Right cardiac atrium (tissue), 5 donors: ENCODE measurements around the gene PHRF1. TPM values are rescaled to one million over a fixed set of nuclear protein-coding genes. Genes with fewer than 3 reads are reported as not detected.
"Not testable (repeated sequence)": the region's sequence is repeated elsewhere in the genome, so short reads cannot be mapped to it uniquely, and the experiment has no call there.

Source experiments
- ATAC-seq, 2 donors: fragments of 200-7000 bp; cut with Tn5 transposase; one replicate each; pipeline versions ENCODE4 v1.8.0 to v1.9.1; 2020; ENCODE audit warnings: moderate library complexity in 2 of 2, mild to moderate bottlenecking in 1 of 2
- DNase-seq, 3 donors: peaks; one replicate each; pipeline ENCODE4 v3.0.0-alpha.2; 2020
- H3K27ac ChIP-seq: one replicate; pipeline ENCODE4 v1.5.1; 2013; ENCODE audit warnings: mild to moderate bottlenecking, low read length, control low read depth, moderate library complexity
- H3K27me3 ChIP-seq: one replicate; pipeline ENCODE4 v1.6.1; 2013; ENCODE audit not compliant: control insufficient read depth, insufficient read depth
- H3K4me1 ChIP-seq: one replicate; pipeline ENCODE4 v1.6.1; 2013; ENCODE audit warnings: low read length; ENCODE audit not compliant: control insufficient read depth, insufficient read depth
- H3K4me3 ChIP-seq: one replicate; pipeline ENCODE4 v1.5.1; 2013; ENCODE audit warnings: low read length, control low read depth
- H3K9me3 ChIP-seq: one replicate; pipeline ENCODE4 v1.6.1; 2013; ENCODE audit warnings: low read length; ENCODE audit not compliant: control insufficient read depth
- WGBS: extraction: QIAGEN DNeasy Blood & Tissue Kit; methylation state at CpG from one replicate; pipeline ENCODE4 v1.1.7; 2013; 5-methylcytosine and 5-hydroxymethylcytosine counted together
- intact Hi-C, 4 donors: fragments of 100-400 bp; cut with DNase I; formaldehyde crosslinking; loops; one replicate each; pipeline versions ENCODE4 v1.11.0 to v1.14.0; 2022 to 2023
- polyA plus RNA-seq: library from polyadenylated mRNA; stranded (reverse); fragments of 200-250 nt; gene quantifications from one replicate; pipeline ENCODE4 v1.2.3, GENCODE V29; 2013
- total RNA-seq, 4 donors: library from RNA; stranded (reverse); fragmentation: NEBNext Ultra II Directional; extraction: Animal tissue kit (Norgen Biotek cat#: 25700); gene quantifications; one replicate each; pipeline ENCODE4 v1.2.1, GENCODE V29; 2021
- donor health status: healthy with polysubstance abuse.
- donor health status: DM: no; HTN: yes; CAD: no.
- donor health status: DM: no; HTN: no; CAD: no.
- donor health status: DM: no; HTN: yes; CAD: no; lungs with severe emphysema.
- donor health status: DM: yes; HTN: yes; CAD: no.

Gene PHRF1
- total and polyA plus RNA-seq, 5 donors = 17.0 to 20.8 (median 19.9) TPM

- 19% methylated on average over 41 of the region's 41 CpGs for WGBS
- peak overlapping the region; percentile 53 for H3K27ac ChIP-seq
- intact Hi-C loops = no loop called here
Observed at GRCh38 chr11:567629-568292, 8.5 kb upstream of the PHRF1 start.

GRCh38 chr11:568306-569157 is 7.7 kb upstream of the PHRF1 start:
- H3K27ac ChIP-seq = peak overlapping the region; percentile 99
- peak overlapping the region; percentile 69 for H3K4me3 ChIP-seq
- H3K9me3 ChIP-seq = no peaks in the 10 kb centered on the region
- intact Hi-C loops = no loop called here
- under 1% methylated on average over 123 of the region's 123 CpGs for WGBS
- peaks cover 3% of the 10 kb centered on the region for H3K4me1 ChIP-seq
- H3K27me3 ChIP-seq = no peaks in the 10 kb centered on the region
- DNase-seq (peak; percentile 95 to 98 (median 98)), ATAC-seq (peak; percentile 89 to 92)

More at GRCh38 chr11:567629-568292, 8.5 kb upstream of the PHRF1 start:
- Histone ChIP-seq H3K27me3 (no peaks in the 10 kb centered on the region), H3K9me3 (no peaks in the 10 kb centered on the region), H3K4me3 (peak overlapping the region; percentile 69), H3K4me1 (peaks cover 3% of the 10 kb centered on the region)
- ATAC-seq = peak; percentile 9 to 17
- DNase-seq = peak in 1 of 3 donors; percentile 51

- peak; percentile 18 to 44 for ATAC-seq
- intact Hi-C loops = no loop called here
- peak; percentile 77 to 90 (median 89) for DNase-seq
Observed at GRCh38 chr11:569158-569885, 6.9 kb upstream of the PHRF1 start.

GRCh38 chr11:571802-572185 is 4.5 kb upstream of the PHRF1 start:
- H3K27ac ChIP-seq = no peak overlapping the region
- ATAC-seq = no peak
- H3K9me3 ChIP-seq = no peaks in the 10 kb centered on the region

More at GRCh38 chr11:569158-569885, 6.9 kb upstream of the PHRF1 start:
- 25% methylated on average over 36 of the region's 36 CpGs for whole genome bisulfite sequencing
- Histone ChIP-seq H3K4me3 (peak overlapping the region; percentile 69), H3K27ac (peak overlapping the region; percentile 99), H3K4me1 (peaks cover 3% of the 10 kb centered on the region), H3K27me3 (no peaks in the 10 kb centered on the region), H3K9me3 (no peaks in the 10 kb centered on the region)

GRCh38 chr11:573146-573759 is 3.0 kb upstream of the PHRF1 start:
- no peaks in the 10 kb centered on the region for H3K9me3 ChIP-seq
- no peak overlapping the region for H3K27ac ChIP-seq
- WGBS = 89% methylated on average over 16 of the region's 16 CpGs
- ATAC-seq (no peak), DNase-seq (peak in 1 of 3 donors; percentile 55)
- intact Hi-C loops = no loop called here
- no peak overlapping the region for H3K4me3 ChIP-seq
- H3K27me3 ChIP-seq = no peaks in the 10 kb centered on the region
- H3K4me1 ChIP-seq = peaks cover 14% of the 10 kb centered on the region

More at GRCh38 chr11:571802-572185, 4.5 kb upstream of the PHRF1 start:
- no peak overlapping the region for H3K4me3 ChIP-seq
- H3K27me3 ChIP-seq = no peaks in the 10 kb centered on the region
- intact Hi-C loops = no loop called here
- WGBS = 68% methylated on average over 8 of the region's 8 CpGs
- DNase-seq = no peak
- H3K4me1 ChIP-seq = peaks cover 3% of the 10 kb centered on the region

- DNase-seq = peak in 1 of 3 donors; percentile 40
- intact Hi-C loops, H3K9me3 ChIP-seq, H3K27me3 ChIP-seq, H3K27ac ChIP-seq, ATAC-seq: not testable (repeated sequence)
- WGBS = 57% methylated on average over 14 of the region's 14 CpGs
- Histone ChIP-seq H3K4me3 (peak overlapping the region; percentile 31), H3K4me1 (peaks cover 18% of the 10 kb centered on the region)
Observed at GRCh38 chr11:574031-574570, 2.2 kb upstream of the PHRF1 start.

- H3K27me3 ChIP-seq = no peaks in the 10 kb centered on the region
- DNase-seq (peak in 2 of 3 donors; percentile 49 to 66), ATAC-seq (peak; percentile 0)
- H3K9me3 ChIP-seq = no peaks in the 10 kb centered on the region
- peaks cover 16% of the 10 kb centered on the region for H3K4me1 ChIP-seq
- intact Hi-C loops = no loop called here
- H3K4me3 ChIP-seq = peak overlapping the region; percentile 31
- 24% methylated on average over 25 of the region's 25 CpGs for WGBS
- no peak overlapping the region for H3K27ac ChIP-seq
Observed at GRCh38 chr11:574632-575312, 1.5 kb upstream of the PHRF1 start.

- H3K4me3 ChIP-seq = peak overlapping the region; percentile 31
- H3K27me3 ChIP-seq = no peaks in the 10 kb centered on the region
- under 1% methylated on average over 79 of the region's 81 CpGs for WGBS
- DNase-seq (no peak), ATAC-seq (peak; percentile 64 to 71)
- H3K4me1 ChIP-seq = peaks cover 22% of the 10 kb centered on the region
- intact Hi-C loops = no loop called here
- H3K9me3 ChIP-seq = no peaks in the 10 kb centered on the region
- H3K27ac ChIP-seq = no peak overlapping the region
Observed at GRCh38 chr11:575313-575995, 816 bp upstream of the PHRF1 start.

- H3K27ac ChIP-seq = peak overlapping the region; percentile 25
- DNase-seq (peak in 2 of 3 donors; percentile 65 to 73), ATAC-seq (no peak)
- peak overlapping the region; percentile 92 for H3K4me3 ChIP-seq
- peaks cover 23% of the 10 kb centered on the region for H3K4me1 ChIP-seq
- intact Hi-C loops = no loop called here
- WGBS = 3% methylated on average over 44 of the region's 48 CpGs
- H3K9me3 ChIP-seq = no peaks in the 10 kb centered on the region
- no peaks in the 10 kb centered on the region for H3K27me3 ChIP-seq
Observed at GRCh38 chr11:576811-577610, 741 bp downstream of the PHRF1 start.
